Right cardiac atrium (tissue), 5 donors: ENCODE data around the gene BCAM. TPM values are rescaled to one million over a fixed set of nuclear protein-coding genes. Genes with fewer than 3 reads are reported as not detected.
"Not testable (repeated sequence)": the region's sequence is repeated elsewhere in the genome, so short reads cannot be mapped to it uniquely, and the experiment has no call there.

Source experiments
- ATAC-seq, 2 donors: fragments of 200-7000 bp; cut with Tn5 transposase; one replicate each; pipeline versions ENCODE4 v1.8.0 to v1.9.1; 2020; ENCODE audit warnings: moderate library complexity in 2 of 2, mild to moderate bottlenecking in 1 of 2
- DNase-seq, 3 donors: peaks; one replicate each; pipeline ENCODE4 v3.0.0-alpha.2; 2020
- H3K27ac ChIP-seq: one replicate; pipeline ENCODE4 v1.5.1; 2013; ENCODE audit warnings: mild to moderate bottlenecking, low read length, control low read depth, moderate library complexity
- H3K27me3 ChIP-seq: one replicate; pipeline ENCODE4 v1.6.1; 2013; ENCODE audit not compliant: control insufficient read depth, insufficient read depth
- H3K4me1 ChIP-seq: one replicate; pipeline ENCODE4 v1.6.1; 2013; ENCODE audit warnings: low read length; ENCODE audit not compliant: control insufficient read depth, insufficient read depth
- H3K4me3 ChIP-seq: one replicate; pipeline ENCODE4 v1.5.1; 2013; ENCODE audit warnings: low read length, control low read depth
- H3K9me3 ChIP-seq: one replicate; pipeline ENCODE4 v1.6.1; 2013; ENCODE audit warnings: low read length; ENCODE audit not compliant: control insufficient read depth
- WGBS: extraction: QIAGEN DNeasy Blood & Tissue Kit; methylation state at CpG from one replicate; pipeline ENCODE4 v1.1.7; 2013; 5-methylcytosine and 5-hydroxymethylcytosine counted together
- intact Hi-C, 4 donors: fragments of 100-400 bp; cut with DNase I; formaldehyde crosslinking; loops; one replicate each; pipeline versions ENCODE4 v1.11.0 to v1.14.0; 2022 to 2023
- polyA plus RNA-seq: library from polyadenylated mRNA; stranded (reverse); fragments of 200-250 nt; gene quantifications from one replicate; pipeline ENCODE4 v1.2.3, GENCODE V29; 2013
- total RNA-seq, 4 donors: library from RNA; stranded (reverse); fragmentation: NEBNext Ultra II Directional; extraction: Animal tissue kit (Norgen Biotek cat#: 25700); gene quantifications; one replicate each; pipeline ENCODE4 v1.2.1, GENCODE V29; 2021
- donor health status: healthy with polysubstance abuse.
- donor health status: DM: no; HTN: yes; CAD: no.
- donor health status: DM: no; HTN: no; CAD: no.
- donor health status: DM: no; HTN: yes; CAD: no; lungs with severe emphysema.
- donor health status: DM: yes; HTN: yes; CAD: no.

Gene BCAM
- total and polyA plus RNA-seq, 5 donors = 69.9 to 130 (median 89.9) TPM

DNA sequence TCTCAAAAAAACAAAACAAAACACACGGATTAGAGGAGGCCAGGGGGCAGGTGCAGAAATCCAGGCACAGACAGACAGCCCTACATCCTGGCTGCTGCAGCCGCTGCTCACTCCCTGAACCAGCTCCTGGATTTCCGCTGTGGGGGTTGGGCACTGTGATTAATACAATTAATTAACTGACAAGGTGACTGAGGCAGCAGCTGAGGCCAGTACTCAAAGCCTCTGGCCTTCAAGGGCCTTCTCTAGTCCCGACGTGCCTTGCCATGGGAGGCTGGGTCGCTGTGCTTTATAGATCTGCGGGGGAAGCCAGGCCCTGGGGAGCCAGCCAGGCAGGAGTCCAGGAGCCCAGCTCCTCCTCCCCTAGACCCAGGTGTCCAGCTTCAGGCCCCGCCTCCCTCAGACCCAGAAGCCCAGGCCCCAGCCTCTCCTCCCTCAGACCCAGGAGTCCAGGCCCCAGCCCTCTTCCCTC lies 41.8 kb downstream of the BCAM start:
- ATAC-seq = no peak
- DNase-seq = peak; percentile 28 to 71 (median 68)
- H3K4me1 ChIP-seq = peaks cover 10% of the 10 kb centered on the region
- intact Hi-C loops = no loop called here
- H3K27ac ChIP-seq = peak overlapping the region; percentile 19
- no peaks in the 10 kb centered on the region for H3K27me3 ChIP-seq
- WGBS = 52% methylated on average over 8 of the region's 8 CpGs
- no peaks in the 10 kb centered on the region for H3K9me3 ChIP-seq
- H3K4me3 ChIP-seq = no peak overlapping the region

DNA sequence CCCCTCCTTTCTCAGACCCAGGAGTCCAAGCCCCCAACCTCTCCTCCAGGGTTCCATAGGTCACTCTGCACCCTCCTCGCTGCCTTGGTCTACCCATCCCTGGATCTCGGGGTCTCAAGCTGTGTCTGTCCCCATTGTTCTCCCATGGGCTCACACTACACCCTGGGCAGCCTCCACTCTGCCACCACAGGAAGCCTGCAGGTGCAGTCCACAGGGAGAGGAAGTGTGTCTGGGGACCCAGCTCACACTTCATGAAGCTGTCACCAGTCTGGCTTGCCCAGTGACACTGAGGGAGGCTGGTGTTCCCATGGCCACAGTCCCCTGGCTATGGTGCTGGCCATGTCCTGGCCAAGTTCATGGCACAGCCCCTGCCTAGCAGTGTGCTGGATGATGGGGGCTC lies 42.5 kb downstream of the BCAM start:
- Histone ChIP-seq H3K27ac (no peak overlapping the region), H3K9me3 (no peaks in the 10 kb centered on the region), H3K4me1 (peaks cover 10% of the 10 kb centered on the region), H3K27me3 (no peaks in the 10 kb centered on the region), H3K4me3 (no peak overlapping the region)
- intact Hi-C loops = no loop called here
- WGBS = 73% methylated on average over 2 of the region's 2 CpGs
- ATAC-seq = no peak
- peak; percentile 16 to 50 (median 43) for DNase-seq

DNA sequence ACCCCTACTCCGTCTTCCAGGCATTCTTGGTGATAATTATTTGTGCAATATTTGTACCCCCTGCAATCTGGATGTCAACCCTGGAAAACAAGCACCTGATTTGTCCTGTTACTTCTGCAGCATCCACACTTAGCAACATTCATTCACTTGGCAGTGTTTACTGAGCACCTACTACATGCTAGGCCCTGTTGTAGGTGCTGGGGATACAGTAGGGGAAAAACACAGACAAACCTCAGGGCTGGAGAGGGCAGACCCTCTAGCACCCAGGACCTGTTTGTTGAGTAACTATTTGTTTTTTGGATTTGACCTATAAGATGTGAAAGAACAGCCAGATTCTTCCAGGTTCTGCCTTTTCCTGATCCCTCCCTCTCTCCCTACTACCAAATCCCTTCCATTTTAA lies 46.7 kb downstream of the BCAM start:
- no peaks in the 10 kb centered on the region for H3K9me3 ChIP-seq
- ATAC-seq = no peak
- H3K4me1 ChIP-seq = peaks cover 5% of the 10 kb centered on the region
- no peak overlapping the region for H3K27ac ChIP-seq
- no peak for DNase-seq
- H3K4me3 ChIP-seq = no peak overlapping the region
- WGBS = 97% methylated on average over 1 of the region's 1 CpG
- intact Hi-C loops = no loop called here
- H3K27me3 ChIP-seq = no peaks in the 10 kb centered on the region

DNA sequence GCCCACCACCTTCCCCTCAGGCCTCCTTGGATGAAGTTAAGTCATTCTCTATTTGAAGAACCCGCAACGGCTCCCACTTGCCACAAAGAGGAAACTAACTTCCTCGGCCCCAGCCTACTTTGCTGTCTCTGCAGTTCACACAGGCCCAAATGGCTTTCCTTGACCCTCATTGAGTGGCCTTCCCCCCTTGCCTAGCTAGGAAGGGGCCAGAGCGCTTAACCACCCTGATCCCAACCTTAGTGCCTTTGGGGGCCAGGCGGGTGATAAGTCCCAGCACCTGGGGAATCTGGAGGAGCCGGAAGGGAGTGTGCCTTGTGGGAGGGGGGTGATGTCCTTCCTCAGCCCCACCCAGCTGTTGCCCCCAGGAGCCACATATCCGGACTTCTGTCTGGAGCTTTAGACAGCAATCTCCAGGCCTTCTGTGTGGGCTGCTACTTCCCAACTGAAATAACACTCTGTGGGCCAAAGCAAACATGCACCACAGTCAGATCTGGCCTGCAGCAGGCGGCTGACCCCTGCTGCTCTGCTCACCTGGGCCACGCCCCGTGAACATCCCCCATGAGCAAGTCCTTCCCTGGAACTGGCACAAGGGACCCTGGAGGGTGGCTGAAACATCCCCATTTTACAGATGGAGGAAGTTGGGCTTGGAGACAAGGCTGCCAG lies 47.6 kb downstream of the BCAM start:
- Histone ChIP-seq H3K4me3 (no peak overlapping the region), H3K27me3 (no peaks in the 10 kb centered on the region), H3K9me3 (no peaks in the 10 kb centered on the region), H3K4me1 (peaks cover 3% of the 10 kb centered on the region), H3K27ac (peak overlapping the region; percentile 40)
- ATAC-seq = peak; percentile 71 to 88
- 47% methylated on average over 10 of the region's 10 CpGs for WGBS
- intact Hi-C loops = no loop called here
- peak; percentile 43 to 72 (median 70) for DNase-seq

DNA sequence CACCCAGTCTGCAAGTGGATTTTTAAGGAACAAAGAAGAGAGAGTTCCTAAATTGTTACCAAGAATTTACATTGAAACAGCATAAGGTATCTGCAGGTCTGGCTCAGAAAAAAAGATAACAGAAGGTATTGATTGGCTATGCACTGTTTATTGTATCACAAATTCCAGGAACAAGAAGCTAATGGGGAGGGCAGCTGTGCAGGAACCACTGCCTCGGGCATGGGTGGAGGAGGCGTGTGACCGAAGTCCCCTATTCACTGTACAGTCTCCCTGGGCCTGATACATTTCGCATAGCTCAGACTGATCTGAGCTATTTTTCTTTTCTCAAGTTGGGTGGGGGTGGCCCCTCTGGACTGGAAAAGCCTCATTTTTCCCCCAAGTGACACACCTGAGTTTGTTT lies 48.9 kb downstream of the BCAM start:
- no peaks in the 10 kb centered on the region for H3K9me3 ChIP-seq
- WGBS = 72% methylated on average over 4 of the region's 4 CpGs
- ATAC-seq (no peak), DNase-seq (no peak)
- H3K27me3 ChIP-seq = no peaks in the 10 kb centered on the region
- H3K27ac ChIP-seq = no peak overlapping the region
- H3K4me1 ChIP-seq = peaks cover 3% of the 10 kb centered on the region
- intact Hi-C loops = no loop called here
- H3K4me3 ChIP-seq = no peak overlapping the region

DNA sequence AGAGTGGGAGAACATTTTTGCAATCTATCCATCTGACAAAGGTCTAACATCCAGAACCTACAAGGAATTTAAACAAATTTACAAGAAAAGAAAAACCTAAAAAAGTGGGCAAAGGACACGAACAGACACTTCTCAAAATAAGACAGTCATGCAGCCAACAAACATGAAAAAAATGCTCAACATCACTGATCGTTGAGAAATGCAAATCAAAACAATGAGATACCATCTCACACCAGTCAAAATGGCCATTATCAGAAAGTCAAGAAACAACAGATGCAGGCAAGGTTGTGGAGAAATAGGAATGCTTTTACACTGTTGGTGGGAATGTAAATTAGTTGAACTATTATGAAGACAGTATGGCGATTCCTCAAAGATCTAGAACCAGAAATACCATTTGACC lies 52.7 kb downstream of the BCAM start:
- H3K27ac ChIP-seq, H3K4me1 ChIP-seq, H3K27me3 ChIP-seq, ATAC-seq, DNase-seq, intact Hi-C loops, H3K9me3 ChIP-seq, H3K4me3 ChIP-seq: not testable (repeated sequence)
- 81% methylated on average over 3 of the region's 3 CpGs for WGBS

DNA sequence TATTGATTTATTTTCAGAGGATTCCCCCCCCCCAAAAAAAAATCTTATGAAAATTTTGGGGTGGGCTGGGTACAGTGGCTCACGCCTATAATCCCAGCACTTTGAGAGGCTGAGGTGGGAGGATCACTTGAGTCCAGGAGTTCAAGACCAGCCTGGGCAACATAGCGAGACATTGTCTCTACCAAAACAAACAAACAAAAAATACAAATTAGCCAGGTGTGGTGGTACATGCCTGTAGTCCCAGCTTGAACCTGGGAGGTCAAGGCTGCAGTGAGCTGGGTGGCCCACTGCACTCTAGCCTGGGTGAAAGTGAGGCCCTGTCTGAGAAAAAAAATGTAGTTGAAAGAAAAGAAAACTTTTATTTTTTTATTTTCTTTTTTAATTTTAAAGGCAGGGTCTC lies 55.1 kb downstream of the BCAM start:
- ATAC-seq (no peak), DNase-seq (peak in 1 of 3 donors; percentile 5)
- Histone ChIP-seq H3K27ac (no peak overlapping the region), H3K4me3 (no peak overlapping the region), H3K4me1 (peaks cover 3% of the 10 kb centered on the region), H3K9me3 (no peaks in the 10 kb centered on the region), H3K27me3 (no peaks in the 10 kb centered on the region)
- intact Hi-C loops = no loop called here
- 99% methylated on average over 2 of the region's 2 CpGs for WGBS

DNA sequence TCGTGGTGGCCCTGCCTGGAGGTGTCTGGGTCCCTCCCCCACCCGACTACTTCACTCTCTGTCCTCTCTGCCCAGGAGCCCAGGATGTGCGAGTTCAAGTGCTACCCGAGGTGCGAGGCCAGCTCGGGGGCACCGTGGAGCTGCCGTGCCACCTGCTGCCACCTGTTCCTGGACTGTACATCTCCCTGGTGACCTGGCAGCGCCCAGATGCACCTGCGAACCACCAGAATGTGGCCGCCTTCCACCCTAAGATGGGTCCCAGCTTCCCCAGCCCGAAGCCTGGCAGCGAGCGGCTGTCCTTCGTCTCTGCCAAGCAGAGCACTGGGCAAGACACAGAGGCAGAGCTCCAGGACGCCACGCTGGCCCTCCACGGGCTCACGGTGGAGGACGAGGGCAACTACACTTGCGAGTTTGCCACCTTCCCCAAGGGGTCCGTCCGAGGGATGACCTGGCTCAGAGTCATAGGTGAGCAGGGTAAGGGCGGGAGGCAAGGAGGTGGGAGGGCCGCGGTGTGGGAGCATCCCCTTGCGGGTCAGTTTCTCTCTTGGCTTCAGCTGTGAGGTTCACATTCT lies 56.4 kb downstream of the BCAM start:
- no peak for ATAC-seq
- DNase-seq = no peak
- H3K4me1 ChIP-seq = no peaks in the 10 kb centered on the region
- 90% methylated on average over 27 of the region's 27 CpGs for WGBS
- intact Hi-C loops = no loop called here
- H3K9me3 ChIP-seq = no peaks in the 10 kb centered on the region
- H3K27ac ChIP-seq = no peak overlapping the region
- no peaks in the 10 kb centered on the region for H3K27me3 ChIP-seq
- no peak overlapping the region for H3K4me3 ChIP-seq

DNA sequence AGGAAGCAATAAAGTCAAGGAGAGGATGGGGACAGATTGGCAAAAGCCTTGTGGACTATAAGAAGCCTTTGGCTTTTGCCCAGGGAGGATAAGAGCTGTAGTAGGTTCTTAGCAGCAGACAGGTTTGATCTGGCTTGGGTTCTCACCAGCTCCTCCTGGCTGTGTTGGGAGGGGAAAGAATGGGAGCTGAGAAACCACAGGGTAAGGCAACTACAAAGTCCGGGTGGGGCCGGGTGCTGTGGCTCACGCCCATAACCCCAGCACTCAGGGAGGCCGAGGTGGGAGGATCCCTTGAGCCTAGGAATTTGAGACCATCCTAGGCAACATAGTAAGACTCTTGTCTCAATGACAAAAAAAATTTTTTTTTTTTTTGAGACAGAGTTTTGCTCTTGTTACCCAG lies 57.8 kb downstream of the BCAM start:
- WGBS = 89% methylated on average over 4 of the region's 4 CpGs
- H3K9me3 ChIP-seq = no peaks in the 10 kb centered on the region
- no peak overlapping the region for H3K4me3 ChIP-seq
- ATAC-seq (no peak), DNase-seq (peak in 1 of 3 donors; percentile 16)
- intact Hi-C loops = no loop called here
- H3K27me3 ChIP-seq = no peaks in the 10 kb centered on the region
- peak overlapping the region; percentile 42 for H3K27ac ChIP-seq
- H3K4me1 ChIP-seq = no peaks in the 10 kb centered on the region

DNA sequence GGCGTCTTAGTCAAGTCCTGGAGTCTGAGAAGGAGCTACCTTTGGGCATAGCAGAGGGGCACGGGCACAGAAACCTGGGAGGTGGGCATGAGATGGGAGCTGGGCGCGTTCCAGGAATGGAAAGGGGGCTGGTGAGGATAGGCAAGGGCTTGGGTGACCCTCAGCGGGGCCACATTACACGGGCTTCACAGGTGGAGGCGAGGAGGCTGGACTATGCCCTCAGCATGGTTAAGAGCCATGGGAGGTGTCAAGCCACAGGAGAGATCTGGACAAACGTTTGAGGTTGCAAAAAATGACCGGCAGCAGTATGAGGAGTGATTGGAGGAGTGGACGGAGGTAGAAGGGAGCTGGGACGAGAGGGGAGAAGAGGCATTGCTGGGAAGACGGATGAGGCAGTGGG lies 58.7 kb downstream of the BCAM start:
- H3K27ac ChIP-seq = no peak overlapping the region
- ATAC-seq = no peak
- DNase-seq = no peak
- no peak overlapping the region for H3K4me3 ChIP-seq
- H3K4me1 ChIP-seq = no peaks in the 10 kb centered on the region
- 86% methylated on average over 12 of the region's 12 CpGs for WGBS
- no peaks in the 10 kb centered on the region for H3K9me3 ChIP-seq
- intact Hi-C loops = no loop called here
- H3K27me3 ChIP-seq = no peaks in the 10 kb centered on the region

DNA sequence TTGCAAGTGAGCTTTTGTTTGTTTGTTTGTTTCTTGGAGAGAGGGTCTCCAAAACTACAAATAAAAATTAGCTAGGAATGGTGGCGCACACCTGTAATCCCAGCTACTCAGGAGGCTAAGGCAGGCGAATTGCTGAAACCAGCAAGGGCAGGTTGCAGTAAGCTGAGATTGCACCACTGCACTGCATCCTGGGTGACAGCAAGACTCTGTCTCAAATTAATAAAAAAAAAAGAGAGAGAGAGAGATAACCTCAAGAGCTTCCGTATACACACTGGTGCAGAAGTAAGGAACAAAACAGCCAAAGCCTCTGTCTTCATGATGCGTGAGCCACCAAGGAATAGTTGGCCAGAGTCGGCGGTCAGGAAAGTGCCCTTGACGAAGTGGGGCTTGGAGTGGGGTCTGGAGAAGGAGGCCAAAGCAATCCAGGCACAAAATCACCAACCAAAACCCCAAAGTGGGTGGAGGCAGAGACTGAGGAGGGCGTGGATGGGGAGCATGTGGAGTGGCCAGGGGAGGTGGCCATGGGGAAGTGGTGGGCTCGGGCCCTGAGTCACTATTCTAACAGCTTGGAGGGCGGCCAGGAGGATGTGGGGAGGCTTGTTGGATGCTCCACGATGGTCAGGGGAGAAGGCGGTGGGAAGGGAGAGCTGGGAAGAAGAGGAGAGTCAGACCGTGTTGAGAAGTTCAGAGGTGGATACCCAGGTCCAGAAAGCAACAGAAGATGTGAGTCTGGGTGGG lies 61.0 kb downstream of the BCAM start:
- peak overlapping the region; percentile 77 for H3K27ac ChIP-seq
- intact Hi-C loops = no loop called here
- 51% methylated on average over 13 of the region's 13 CpGs for WGBS
- H3K4me1 ChIP-seq = no peaks in the 10 kb centered on the region
- H3K4me3 ChIP-seq = no peak overlapping the region
- ATAC-seq = peak; percentile 24 to 49
- no peaks in the 10 kb centered on the region for H3K9me3 ChIP-seq
- H3K27me3 ChIP-seq = no peaks in the 10 kb centered on the region
- peak; percentile 72 to 80 (median 80) for DNase-seq
